ENCODE results near the gene MAP3K3.
"Not testable (repeated sequence)": the region's sequence is repeated elsewhere in the genome, so short reads cannot be mapped to it uniquely, and the experiment has no call there.

The MAP3K3 gene

DNA sequence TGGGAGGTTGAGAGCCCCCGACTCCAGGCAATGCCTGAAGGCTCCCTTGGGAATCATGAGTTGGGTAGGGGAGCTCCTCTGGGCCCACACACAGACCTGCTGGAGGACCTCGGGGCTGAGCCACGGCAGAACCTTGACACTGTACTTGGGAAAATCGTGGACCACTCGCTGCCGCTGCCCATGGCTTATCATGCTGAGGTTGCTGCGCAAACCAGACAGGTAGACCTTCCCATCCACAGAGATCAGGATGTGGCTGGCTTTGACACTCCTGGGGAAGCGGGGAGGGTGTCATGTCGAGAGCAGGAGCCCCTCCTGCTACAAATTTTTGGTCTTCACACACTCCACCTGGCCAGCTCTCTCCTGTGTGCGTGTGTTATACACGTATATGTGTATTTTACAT, 84.9 kb downstream of the MAP3K3 start:
- DNase-seq (ENCODE audit: low read depth in 1 of 2, low spot score in 1 of 2) = no peak
- no peak for TF ChIP-seq JUND (IDR thresholded peaks at IDR 0.05; ENCODE audit: low read depth)
- in situ Hi-C loops (cut with HindIII; ENCODE audit: low pct_unique_long_range_greater_than_20kb, low sequenced_read_pairs) = no loop called here

DNA sequence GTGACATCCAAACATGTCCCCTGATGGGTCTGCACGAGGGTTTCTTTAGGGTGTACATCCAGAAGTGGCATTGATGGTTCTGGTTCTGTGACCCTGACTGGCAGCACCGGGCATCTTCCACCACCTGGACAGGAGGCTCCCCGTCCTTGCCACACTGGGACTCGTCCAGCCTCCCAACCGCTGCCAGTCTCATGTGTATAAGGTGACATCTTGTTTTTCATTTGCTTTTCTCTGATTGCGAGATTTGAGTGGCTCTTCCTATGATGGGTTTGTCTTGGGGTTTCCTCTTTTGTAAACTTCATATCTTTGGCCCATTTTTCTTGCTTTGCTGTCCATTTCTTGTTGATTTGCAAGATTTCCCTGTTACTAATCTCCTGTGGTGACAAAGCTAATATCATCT, 86.9 kb downstream of the MAP3K3 start:
- DNase-seq (ENCODE audit: low read depth in 1 of 2, low spot score in 1 of 2) = no peak
- TF ChIP-seq JUND (IDR thresholded peaks at IDR 0.05; ENCODE audit: low read depth) = no peak
- in situ Hi-C loops (cut with HindIII; ENCODE audit: low pct_unique_long_range_greater_than_20kb, low sequenced_read_pairs) = no loop called here

DNA sequence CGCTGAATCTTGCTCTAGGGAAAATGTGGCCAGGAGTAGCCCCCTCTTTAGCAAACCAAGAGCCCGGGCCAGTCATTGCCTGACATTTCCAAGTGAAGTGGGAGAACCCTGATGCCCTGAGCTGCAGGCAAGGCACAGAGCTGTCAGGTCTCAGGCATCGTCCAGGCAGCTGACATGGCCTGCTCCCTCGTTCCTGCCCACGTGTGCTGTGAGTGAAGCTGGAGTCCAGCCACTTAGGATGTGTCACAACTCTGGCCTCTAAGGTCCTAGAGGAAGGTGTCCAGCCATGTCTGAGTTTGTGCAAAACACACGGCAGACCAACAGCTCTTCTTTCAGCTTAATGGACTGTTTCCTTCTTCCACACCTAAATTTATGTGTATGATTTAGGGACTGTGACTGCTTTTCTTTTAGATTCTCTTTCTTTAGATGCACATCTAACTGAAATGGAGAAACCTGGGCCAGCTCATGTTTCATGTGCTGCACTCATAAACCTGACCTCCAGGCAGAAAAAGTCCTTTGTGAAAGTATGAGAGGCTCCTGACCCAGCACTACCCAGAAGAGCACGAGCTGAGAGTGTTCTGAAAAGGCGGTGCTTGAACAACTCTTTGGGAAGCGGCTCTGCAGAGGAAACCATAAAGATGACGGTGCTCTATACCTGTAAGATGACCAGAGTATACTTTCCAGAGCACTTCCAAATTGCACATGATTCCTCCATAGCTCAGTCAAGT, 92.5 kb downstream of the MAP3K3 start:
- no peak for TF ChIP-seq JUND (IDR thresholded peaks at IDR 0.05; ENCODE audit: low read depth)
- DNase-seq (ENCODE audit: low read depth in 1 of 2, low spot score in 1 of 2) = no peak
- in situ Hi-C loops (cut with HindIII; ENCODE audit: low pct_unique_long_range_greater_than_20kb, low sequenced_read_pairs) = no loop called here

DNA sequence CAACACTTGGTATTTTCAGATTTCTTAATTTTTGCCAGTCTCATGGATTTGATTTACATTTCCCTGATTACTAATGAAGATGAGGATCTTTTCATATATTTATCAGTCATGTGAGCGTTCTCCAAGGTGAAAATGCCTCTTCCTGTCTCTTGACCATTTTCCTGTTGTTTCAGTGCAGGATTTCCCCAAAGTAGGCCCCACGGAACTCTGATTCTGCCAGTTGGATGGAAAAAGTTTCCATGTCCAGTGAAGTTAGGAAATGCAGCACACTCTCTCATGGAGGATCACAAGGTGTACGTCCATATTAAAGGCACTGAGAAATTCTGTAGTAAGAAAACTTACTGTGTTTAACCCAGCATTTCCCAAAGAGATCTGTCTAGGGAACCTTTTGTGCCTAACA, 94.2 kb downstream of the MAP3K3 start:
- in situ Hi-C loops (cut with HindIII; ENCODE audit: low pct_unique_long_range_greater_than_20kb, low sequenced_read_pairs) = no loop called here
- no peak for TF ChIP-seq JUND (IDR thresholded peaks at IDR 0.05; ENCODE audit: low read depth)
- DNase-seq (ENCODE audit: low read depth in 1 of 2, low spot score in 1 of 2) = no peak

DNA sequence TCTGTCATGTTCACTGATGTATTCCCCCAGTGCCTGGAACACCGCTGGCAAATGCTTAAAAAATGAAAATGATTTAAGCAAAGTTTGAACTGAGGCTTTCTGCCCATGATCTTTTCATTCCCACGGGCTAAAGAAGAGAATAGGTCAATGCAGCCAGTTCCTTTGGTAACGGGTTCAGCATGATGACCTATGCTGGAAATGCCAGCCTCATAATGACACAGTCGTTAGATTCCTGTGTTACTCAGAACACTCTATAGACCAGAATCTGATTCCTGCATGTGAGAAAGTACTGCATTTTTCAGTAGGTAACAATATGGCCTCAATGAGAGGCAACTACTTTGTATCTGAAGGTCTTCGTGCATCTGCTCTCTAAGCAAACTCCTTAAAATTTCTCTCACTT, 96.8 kb downstream of the MAP3K3 start:
- no peak for DNase-seq (ENCODE audit: low read depth in 1 of 2, low spot score in 1 of 2)
- in situ Hi-C loops (cut with HindIII; ENCODE audit: low pct_unique_long_range_greater_than_20kb, low sequenced_read_pairs) = no loop called here
- TF ChIP-seq JUND (IDR thresholded peaks at IDR 0.05; ENCODE audit: low read depth) = no peak

DNA sequence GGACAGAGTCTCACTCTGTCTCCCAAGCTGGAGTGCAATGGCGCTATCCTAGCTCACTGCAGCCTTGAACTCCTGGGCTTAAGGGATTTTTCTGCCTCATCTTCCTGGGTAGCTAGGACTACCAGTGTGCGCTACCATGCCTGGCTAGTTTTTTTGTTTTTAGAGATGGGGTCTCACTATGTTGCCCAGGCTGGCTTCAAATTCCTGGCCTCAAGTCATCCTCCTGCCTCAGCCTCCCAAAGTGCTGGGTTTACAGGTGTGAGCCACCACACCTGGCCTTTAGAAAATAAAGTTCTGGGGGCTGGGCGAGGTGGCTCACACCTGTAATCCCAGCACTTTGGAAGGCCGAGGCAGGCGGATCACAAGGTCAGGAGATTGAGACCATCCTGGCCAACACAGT, 98.0 kb downstream of the MAP3K3 start:
- in situ Hi-C loops (cut with HindIII; ENCODE audit: low pct_unique_long_range_greater_than_20kb, low sequenced_read_pairs); DNase-seq (ENCODE audit: low read depth in 1 of 2, low spot score in 1 of 2): not testable (repeated sequence)

DNA sequence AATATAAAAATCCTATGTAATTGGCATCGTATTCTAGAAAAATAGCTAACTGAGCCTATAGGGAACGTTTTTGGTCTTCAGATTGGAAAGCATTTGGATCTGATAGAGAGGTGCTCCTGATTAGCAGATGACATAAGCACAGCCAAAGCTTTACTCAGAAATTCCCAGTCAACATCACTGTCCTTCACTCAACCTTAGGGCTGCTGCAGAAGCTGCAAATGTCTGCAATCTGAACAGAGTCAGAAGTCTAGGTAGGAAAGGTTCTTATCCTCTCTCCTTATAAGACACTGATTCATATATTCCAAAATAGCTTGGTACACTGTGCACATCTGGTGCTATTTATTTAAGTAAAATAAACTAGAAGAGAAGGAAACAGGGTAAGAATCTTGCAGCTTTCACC, 100.2 kb downstream of the MAP3K3 start:
- no peak for TF ChIP-seq JUND (IDR thresholded peaks at IDR 0.05; ENCODE audit: low read depth)
- in situ Hi-C loops (cut with HindIII; ENCODE audit: low pct_unique_long_range_greater_than_20kb, low sequenced_read_pairs) = no loop called here
- DNase-seq (ENCODE audit: low read depth in 1 of 2, low spot score in 1 of 2) = no peak

DNA sequence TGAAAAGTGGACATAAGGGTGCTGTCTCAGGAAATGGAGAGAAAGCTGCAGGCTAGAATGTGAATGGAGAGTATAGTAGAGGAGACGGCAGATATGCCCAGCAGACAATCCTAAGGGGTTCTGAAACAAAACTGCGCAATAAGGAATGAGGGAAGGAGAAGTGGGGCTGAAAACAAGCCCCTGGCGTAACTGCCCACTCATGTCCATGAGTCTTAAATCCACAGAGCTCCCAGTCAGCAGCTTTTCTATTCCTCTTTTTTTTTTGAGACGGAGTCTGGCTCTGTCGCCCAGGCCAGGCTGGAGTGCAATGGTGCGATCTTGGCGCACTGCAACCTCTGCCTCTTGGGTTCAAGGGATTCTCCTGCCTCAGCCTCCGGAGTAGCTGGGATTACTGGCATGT, 113.5 kb downstream of the MAP3K3 start:
- no peak for TF ChIP-seq JUND (IDR thresholded peaks at IDR 0.05; ENCODE audit: low read depth)
- in situ Hi-C loops (cut with HindIII; ENCODE audit: low pct_unique_long_range_greater_than_20kb, low sequenced_read_pairs) = no loop called here
- no peak for DNase-seq (ENCODE audit: low read depth in 1 of 2, low spot score in 1 of 2)

DNA sequence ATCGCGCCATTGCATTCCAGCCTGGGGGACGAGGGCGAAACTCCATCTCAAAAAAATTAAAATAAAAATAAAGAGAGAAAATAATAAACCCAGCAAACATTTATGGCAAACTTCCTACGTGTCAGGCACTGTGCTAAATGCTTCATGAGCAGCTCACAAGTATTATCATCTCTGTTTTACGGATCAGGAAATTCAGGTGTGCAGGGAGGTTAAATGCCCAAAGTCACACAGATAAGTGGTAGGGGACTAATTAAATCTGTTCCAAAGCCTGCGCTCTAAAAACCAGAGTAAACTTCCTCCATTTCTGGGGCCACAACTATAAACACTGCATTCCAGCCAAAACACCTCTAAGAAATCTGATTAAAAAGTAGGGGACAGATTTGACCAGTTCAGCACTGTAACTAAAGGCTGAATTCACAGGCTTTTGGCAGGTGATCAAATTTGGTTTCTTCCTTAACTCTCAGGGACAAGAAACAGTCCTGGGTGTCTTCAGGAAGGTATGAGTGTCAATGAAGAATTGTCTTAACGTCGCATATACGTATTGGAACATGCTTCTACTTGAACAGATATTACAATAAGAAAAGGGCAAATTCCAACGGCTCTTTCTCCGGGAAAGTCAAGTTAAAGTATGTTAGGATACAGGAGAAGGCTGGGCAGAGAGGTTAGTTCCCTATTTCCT, 118.4 kb downstream of the MAP3K3 start:
- in situ Hi-C loops (cut with HindIII; ENCODE audit: low pct_unique_long_range_greater_than_20kb, low sequenced_read_pairs) = no loop called here
- DNase-seq (ENCODE audit: low read depth in 1 of 2, low spot score in 1 of 2) = peak; percentile 21 to 53
- TF ChIP-seq JUND (IDR thresholded peaks at IDR 0.05; ENCODE audit: low read depth) = no peak

DNA sequence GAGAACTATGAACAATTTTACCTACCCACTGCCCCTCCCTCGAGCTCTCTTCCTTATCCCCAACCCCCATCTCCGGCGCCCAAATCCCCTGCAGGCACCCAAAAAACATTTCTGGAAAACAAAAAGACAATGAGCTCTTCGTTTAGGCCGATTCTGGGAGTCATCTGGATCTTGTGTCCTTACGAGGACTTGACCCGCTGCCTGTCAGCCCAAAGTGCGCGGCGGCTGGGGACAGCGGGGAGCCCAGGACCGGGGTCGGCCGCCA, 118.9 kb downstream of the MAP3K3 start:
- DNase-seq (ENCODE audit: low read depth in 1 of 2, low spot score in 1 of 2) = peak in 1 of 2 experiments; percentile 23
- TF ChIP-seq JUND (IDR thresholded peaks at IDR 0.05; ENCODE audit: low read depth) = no peak
- in situ Hi-C loops (cut with HindIII; ENCODE audit: low pct_unique_long_range_greater_than_20kb, low sequenced_read_pairs) = no loop called here

DNA sequence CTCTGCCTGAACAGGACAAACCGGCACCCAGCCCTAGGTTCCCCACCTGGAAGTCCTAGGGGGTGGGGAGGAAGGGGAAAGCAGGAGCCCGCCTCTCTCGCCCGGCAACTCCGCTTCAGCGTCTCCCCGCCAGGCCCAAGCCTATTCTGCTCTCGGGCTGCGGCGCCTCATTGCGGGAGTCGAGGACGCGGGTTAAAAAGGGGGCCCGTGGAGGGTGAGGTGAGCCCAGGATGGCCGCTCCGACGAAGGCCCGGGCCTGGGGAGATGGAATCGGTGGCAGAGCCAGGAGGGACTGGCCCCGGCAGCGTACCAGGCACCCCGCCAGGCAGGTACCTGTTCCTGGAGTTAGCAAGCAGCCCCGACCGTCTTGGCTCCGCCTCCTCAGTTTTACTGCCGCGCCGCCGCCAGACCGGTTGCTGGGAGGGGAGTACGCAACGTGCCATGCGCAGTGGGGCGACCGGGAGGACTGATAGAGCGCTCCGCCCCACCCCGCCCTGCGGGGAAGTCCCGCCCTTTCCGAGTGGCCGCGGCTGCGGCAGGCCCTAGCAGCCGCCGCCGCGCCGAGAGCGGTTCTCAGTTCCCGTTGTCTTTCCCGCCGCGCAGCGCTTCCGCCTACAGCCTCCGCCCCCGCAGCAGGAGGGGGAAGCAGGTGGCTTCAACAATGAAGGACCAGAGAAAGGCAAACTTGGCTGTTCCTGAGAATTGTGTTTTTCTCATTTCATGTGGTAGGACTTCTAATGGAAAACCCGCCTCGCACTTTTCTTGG, 119.4 kb downstream of the MAP3K3 start, which contains the start of gene STRADA:
Gene STRADA (minus strand): TSS at position 392 of the 766 bp plus-strand sequence. CDS start 13,430 bp downstream, outside the sequence.
- in situ Hi-C loops (cut with HindIII; ENCODE audit: low pct_unique_long_range_greater_than_20kb, low sequenced_read_pairs) = no loop called here
- TF ChIP-seq JUND (IDR thresholded peaks at IDR 0.05; ENCODE audit: low read depth) = no peak
- peak; percentile 91 to 100 for DNase-seq (ENCODE audit: low read depth in 1 of 2, low spot score in 1 of 2)

Measured in T47D (cell line).